Activated naive CD4-positive, alpha-beta T cell treated with anti-CD3 and anti-CD28 coated beads, Interleukin-2, amount 50 U/mL, for 16 hours (primary cell): ENCODE results near the gene ZNF789.

Source experiments
- DNase-seq: peaks from one replicate; pipeline ENCODE4 v3.0.0-alpha.2; 2020

The ZNF789 gene

DNA sequence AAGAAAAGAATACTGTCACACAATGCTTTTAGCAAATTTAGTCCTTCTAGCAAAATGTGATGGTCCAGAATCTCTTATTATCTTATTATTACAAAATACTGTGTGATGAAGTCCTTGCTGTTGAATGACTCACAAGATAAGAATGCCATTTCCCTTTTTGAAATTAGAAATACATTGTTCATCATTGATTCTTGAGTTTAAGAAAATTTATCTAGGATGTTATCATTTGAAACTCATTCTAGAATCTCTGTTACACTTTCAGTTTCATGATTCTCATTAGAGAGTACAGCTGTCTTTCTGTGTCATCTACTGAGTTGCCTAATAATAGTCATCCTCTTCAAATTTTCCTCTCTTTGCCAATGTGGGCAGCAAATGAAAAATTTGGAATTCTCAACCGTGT, 41.4 kb downstream of the ZNF789 start:
- DNase-seq = no peak

DNA sequence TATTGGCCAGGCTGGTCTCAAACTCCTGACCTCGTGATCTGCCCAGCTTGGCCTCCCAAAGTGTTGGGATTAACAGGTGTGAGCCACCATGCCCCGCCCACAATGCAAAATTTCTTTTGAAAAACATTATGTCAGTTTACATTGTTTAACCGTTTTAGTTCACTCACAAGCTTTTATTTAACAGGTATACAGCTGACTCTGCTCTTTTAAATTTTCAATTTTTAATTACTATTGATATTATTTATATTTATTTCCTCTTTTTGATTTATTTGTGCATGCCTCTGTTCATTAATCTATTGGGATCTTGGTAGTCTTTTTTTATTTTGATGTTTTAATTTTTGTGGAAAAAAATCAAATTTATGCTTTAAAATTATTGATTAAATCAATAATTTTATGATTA, 48.7 kb downstream of the ZNF789 start:
- no peak for DNase-seq

DNA sequence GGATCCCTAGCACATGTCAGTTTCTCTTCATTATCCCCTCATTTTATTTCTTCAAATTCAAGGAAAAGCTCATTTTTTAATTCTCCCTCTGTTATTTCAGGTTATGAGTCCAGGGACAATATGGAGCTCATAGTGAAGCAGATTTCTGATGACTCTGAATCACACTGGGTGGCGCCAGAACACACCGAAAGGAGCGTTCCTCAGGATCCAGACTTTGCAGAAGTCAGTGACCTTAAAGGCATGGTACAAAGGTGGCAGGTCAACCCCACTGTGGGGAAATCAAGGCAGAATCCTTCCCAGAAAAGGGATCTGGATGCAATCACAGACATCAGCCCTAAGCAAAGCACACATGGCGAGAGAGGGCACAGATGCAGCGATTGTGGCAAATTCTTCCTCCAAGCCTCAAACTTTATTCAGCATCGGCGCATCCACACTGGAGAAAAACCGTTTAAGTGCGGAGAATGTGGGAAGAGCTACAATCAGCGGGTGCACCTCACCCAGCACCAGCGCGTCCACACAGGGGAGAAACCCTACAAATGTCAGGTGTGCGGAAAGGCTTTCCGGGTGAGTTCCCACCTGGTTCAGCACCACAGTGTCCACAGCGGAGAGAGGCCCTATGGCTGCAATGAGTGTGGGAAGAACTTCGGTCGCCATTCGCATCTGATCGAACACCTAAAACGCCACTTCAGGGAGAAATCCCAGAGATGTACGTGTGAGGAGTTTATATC, 53.2 kb downstream of the ZNF789 start:
- peak; percentile 16 for DNase-seq

DNA sequence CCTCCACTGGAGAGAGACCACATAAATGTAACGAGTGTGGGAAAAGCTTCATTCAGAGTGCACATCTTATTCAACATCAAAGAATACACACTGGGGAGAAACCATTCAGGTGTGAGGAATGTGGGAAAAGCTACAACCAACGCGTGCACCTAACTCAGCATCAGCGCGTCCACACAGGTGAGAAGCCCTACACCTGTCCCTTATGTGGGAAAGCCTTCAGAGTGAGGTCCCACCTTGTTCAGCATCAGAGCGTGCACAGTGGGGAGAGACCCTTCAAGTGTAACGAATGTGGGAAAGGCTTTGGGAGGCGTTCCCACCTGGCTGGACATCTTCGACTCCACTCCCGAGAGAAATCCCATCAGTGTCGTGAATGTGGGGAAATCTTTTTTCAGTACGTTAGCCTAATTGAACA, 58.7 kb downstream of the ZNF789 start:
- no peak for DNase-seq

DNA sequence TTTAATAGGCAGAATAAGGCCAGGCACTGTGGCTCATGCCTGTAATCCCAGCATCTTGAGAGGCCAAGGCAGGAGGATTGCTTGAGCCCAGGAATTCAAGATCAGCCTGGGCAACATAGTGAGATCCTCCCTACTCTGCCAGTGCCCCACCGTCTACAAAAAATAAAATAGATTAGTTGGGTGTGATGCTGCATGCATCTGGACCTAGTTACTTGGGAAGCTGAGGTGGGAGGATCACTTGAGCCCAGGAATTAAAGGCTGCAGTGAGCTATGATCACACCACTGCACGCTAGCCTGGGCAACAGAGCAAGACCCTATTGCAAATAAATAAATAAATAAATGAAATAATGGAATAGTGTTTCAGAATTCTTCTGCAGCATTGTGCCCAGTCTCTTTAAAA, 63.0 kb downstream of the ZNF789 start:
- no peak for DNase-seq
